Gastroesophageal sphincter (tissue), 3 donors: ENCODE results near the gene CHTF8.

Source experiments
- CTCF ChIP-seq, 4 experiments: fragments of 200-600 bp in 2 of 4; fragments of 450-650 bp in 2 of 4; sonication (generic) in 1 of 4; IDR thresholded peaks; one replicate each; pipeline ENCODE4 v1.5.1; 2017 to 2019; ENCODE audit warnings: antibody characterized with exemption in 4 of 4, mild to moderate bottlenecking in 2 of 4, moderate library complexity in 2 of 4
- POLR2AphosphoS5 ChIP-seq: sonication (generic); formaldehyde crosslinking; IDR thresholded peaks from one replicate; pipeline ENCODE4 v1.6.1; 2017; ENCODE audit warnings: antibody characterized with exemption

GRCh38 chr16:69166946-69167930 lies 34.9 kb upstream of the CHTF8 start:
- no peak for TF ChIP-seq CTCF (IDR thresholded peaks at IDR 0.05)
- TF ChIP-seq POLR2AphosphoS5, result no peak
